T1000 (cell line): ENCODE data around the gene OTOG.

Source experiments
- DNase-seq: peaks from one replicate; lab custom pipeline; 2025; ENCODE audit warnings: mixed read lengths; lab: John Stamatoyannopoulos, UW

OTOG gene

DNA sequence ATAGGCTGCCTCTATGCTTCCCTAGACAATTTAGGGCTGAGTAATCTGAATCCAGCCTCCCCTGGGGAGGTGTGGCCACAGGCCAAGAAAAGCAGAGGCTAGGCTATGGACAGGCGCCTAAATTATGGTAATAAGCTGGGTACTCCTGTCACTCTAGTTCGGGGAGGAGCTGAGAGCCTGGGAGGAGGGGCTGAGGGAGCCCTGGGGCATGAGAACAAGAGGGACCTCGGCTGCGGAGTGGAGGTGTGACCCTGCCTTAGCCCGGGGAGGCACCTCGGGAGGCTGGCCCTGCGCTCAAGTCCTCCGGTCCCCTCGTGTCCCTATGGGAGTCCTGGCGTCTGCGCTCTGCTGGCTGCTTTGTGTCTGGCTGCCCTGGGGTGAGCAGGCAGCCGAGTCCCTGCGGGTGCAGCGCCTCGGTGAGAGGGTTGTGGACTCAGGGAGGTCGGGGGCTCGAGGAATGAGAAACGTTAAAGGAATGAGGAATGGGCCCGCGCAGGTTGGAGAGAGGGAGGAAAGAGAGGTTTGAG lies at the start of gene OTOG:
OTOG (plus strand) TSS at position 209 of the 527 bp plus-strand sequence; CDS start at position 323, 114 bp downstream.
- DNase-seq: no peak

DNA sequence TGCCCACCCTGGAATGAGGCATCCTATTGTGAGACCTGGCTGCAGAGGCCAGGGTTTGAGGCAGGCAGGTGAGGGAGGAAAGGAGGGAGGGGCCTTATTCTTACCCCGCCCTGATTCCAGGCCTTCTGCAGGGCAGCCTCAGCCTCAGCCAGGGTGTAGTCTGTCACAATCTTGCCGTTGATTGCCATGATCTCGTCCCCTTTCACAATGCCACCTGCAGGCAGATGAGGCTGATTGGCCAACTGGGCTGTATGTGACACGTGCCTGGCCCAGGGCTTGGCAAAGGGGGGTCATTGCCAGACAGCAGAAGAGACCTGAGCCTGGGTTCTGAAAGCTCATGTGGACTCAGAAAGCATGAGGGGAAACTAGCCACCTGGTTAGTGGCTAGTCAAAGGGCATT lies 49.0 kb upstream of the OTOG start:
- no peak for DNase-seq

DNA sequence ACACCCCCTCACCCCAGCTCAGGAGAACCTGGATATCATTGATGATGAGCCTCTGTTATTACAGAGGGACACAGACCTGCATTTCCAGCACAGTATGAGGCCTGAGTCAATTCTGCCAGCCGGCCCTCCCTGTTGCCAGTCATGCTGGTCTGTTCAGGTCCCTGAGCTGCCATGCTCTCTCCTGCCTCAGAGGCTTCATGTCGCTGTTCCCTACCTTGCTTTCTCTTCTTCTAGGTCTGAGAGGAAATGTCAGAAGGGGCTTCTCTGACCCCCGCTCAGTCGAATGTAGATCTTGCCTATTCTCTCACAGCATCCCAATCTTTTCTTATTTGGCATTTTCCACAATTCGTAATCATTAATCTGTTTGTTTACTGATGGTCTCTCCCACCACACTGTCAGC lies 48.6 kb upstream of the OTOG start:
- DNase-seq: no peak

DNA sequence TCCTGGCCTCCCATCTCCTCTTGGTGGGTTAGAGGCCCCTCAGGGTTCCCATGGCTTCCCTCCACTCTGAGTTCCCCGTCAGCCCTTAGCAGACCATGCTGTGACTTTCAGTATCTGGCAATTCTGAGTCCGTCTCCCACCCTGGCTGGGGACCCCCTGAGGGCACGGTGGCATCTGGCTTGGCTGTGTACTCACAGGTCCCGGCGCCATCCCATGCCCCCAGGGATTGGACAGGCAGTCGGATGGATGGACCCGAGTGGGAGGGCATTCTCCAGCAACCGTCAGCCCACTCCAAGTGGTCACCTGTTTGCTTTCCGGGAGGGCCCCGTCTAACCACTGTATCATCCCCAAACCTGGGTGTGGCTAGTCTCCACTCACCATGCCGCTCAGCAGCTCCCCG lies 46.4 kb upstream of the OTOG start:
- no peak for DNase-seq

DNA sequence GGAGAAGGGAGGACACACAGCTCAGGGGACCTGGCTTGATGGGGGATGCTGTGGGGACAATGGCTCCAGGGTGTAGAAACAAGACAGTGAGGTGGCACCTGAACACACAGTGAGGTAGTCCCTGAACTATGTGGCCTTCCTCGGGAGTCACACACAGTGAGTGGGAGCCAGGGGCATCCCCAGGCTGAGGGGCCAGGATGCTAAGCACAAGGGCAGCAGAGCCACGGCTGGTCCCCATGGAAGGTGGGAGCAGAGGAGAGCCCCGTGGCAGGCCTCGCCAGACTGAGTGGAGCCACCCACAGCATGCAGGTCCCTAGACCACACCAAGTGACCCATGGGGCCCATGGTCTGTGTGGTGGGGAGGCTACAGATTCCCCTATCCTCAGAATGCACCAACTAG lies 44.4 kb upstream of the OTOG start:
- no peak for DNase-seq

DNA sequence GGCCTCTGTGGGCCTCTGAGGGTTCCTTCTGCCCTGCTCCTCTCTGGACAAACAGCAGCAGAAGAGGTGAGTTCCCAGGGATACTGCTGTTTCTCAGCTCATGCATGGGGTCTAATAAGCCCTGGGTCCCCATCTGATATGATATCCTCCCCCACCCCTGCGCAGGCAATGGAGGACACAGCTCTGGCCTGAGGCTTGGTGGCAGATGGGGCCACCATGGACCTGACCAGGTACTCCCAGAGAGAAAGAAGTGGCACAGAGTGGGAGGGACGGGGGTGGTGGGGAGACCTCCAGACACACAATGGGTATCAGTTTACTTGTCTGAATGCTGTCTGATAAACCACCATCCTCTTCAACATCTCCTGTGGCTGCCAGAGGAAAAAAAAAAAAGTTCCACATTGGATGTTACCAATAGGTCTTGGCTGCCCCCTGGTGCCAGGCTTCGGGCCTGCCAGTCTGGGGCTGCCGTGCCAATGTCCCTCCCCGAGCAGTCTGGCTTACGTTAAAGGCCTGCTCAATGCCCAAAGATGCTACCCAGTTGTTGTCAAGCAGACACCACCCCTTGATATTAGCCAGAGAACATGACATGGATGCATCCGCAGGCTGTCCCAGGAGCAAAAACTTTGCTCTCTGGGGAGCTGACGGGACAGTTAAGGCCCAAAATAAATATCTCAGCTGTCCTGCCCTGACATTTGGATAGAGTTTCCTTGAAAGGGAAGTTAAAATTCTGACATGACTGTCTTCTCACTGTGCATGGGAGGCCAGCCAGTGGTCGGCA lies 42.5 kb upstream of the OTOG start:
- DNase-seq: peak; percentile 22

GRCh38 chr11:17505146-17505545 lies 41.9 kb upstream of the OTOG start:
- no peak for DNase-seq

DNA sequence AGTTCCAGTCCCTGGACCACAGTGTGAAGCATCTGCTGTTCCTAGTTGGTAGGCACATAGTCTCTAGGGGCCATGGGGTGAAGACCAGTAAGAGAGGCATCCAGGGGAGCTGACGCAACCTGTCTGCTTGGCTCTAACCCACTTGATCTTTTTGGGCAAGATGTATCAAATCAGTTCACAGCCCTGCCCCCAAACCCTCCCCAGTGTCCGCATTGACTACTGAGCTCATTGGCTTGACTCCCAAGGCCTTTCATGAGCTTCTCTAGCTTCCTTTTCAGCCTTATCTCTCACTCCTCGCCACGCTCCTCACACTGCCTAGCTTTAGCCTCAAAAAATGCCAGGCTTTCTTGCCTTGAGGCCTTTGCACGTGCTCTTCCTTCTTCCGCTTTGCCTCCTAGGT lies 40.7 kb upstream of the OTOG start:
- DNase-seq: no peak

- DNase-seq: no peak
Observed at GRCh38 chr11:17506942-17507341, 40.1 kb upstream of the OTOG start.

DNA sequence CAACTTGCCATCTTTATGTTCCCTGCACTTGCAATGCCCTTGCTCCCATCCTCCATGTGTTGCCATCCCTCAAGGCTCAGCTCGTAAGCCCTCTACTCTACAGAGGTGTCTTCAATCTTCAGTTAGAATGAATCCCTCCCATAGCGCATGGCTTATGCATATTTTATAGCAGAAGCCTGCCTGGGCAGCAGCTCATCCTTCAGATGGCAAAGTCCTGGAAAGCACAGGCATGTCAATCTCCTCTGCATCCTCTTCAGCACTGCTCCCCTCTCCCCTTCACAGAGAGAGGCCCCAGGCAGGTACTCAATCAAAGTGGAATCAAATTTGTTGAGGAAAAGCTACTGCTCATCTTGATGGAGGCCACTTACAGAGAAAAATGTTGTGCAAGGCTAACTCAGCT lies 39.3 kb upstream of the OTOG start:
- DNase-seq: no peak

- DNase-seq: no peak
Observed at GRCh38 chr11:17508306-17508705, 38.8 kb upstream of the OTOG start.

- DNase-seq: no peak
Observed at GRCh38 chr11:17508791-17509190, 38.3 kb upstream of the OTOG start.

- no peak for DNase-seq
Observed at GRCh38 chr11:17510507-17511206, 36.4 kb upstream of the OTOG start.

GRCh38 chr11:17511571-17511970 lies 35.5 kb upstream of the OTOG start:
- no peak for DNase-seq

- no peak for DNase-seq
Observed at GRCh38 chr11:17512101-17512500, 35.0 kb upstream of the OTOG start.

DNA sequence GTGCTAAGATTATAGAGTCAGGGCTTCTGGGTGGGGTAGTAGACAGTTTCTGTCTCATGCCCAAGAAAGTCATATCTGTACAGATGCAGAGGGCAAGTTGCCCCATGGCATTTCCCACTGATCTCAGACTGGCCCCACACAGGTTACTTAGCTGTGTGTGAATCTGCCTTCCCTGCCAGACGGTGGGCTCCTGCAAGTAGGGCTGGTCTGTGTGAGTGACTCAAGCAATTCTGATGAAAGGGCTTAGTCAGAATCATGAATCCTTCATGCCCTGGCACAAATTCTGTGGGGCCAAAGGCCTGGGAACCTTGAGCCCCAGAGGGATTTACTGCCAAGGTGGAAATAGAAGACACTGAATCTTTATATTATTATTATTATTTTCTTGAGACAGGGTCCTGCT lies 33.2 kb upstream of the OTOG start:
- no peak for DNase-seq

GRCh38 chr11:17514476-17514875 lies 32.6 kb upstream of the OTOG start:
- no peak for DNase-seq

- no peak for DNase-seq
Observed at GRCh38 chr11:17515443-17516176, 31.4 kb upstream of the OTOG start.

DNA sequence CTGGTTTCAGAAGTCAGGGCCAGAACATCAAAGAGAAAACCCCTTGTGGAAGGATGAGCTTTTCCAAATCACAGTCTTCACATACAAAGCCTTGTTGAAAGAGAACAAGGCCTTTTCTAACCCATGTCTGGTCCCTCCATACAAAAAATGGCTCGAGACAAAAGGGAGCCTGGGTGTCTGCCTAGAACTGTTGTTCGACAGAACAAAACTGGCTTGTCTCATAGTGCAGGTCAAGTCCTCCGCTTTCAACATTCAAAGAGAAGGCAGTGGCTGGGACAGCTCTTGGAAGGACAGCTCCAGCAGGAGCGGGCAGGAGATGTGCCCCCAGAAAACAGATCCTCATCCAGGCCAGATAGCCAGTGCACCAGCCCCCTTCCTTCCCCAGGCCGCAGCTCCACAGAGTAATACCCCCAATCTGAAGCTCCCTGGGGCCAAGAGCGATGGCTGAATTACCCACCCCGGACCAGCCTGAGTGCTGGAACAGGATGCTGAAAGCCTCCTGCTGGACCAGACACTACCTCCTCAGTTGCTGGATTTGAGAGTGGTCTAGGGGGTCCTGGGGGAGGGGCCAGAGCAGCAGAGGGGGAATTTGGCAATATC lies 30.4 kb upstream of the OTOG start:
- DNase-seq: no peak

DNA sequence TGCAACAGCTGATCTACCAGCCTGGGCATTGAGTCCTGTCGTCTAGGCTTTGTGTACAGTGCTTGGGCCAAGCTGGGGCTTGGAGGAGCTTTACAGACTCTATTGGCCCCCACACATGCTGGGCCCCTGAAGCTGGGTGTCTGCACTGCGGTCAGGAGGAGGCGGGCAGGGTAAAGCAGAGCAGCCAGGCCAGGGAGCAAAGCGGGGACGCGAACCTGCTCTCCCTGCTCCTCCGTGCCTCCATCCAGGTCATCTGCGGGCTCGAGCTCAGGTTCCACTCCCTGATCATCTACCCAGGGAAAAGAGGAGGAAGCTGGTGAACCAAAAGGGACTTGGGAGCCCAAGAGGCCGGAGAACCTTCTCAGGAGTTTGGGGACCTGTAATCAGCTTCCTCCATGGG lies 29.9 kb upstream of the OTOG start:
- no peak for DNase-seq

GRCh38 chr11:17518366-17518765 lies 28.7 kb upstream of the OTOG start:
- no peak for DNase-seq
